GM21717 (cell line): ENCODE data around the gene SGMS1.
"Not testable (repeated sequence)": the region's sequence is repeated elsewhere in the genome, so short reads cannot be mapped to it uniquely, and the experiment has no call there.

Experiments
- ATAC-seq: cut with Tn5 transposase; IDR thresholded peaks from one replicate; pipeline ENCODE4 v1.9.1; 2021; ENCODE audit warnings: mild to moderate bottlenecking, moderate library complexity; ENCODE audit not compliant: unreplicated experiment

Gene SGMS1

GRCh38 chr10:50585921-50586739, 37.6 kb downstream of the SGMS1 start:
- ATAC-seq, result no peak

- no peak for ATAC-seq
Observed at GRCh38 chr10:50582766-50583762, 40.7 kb downstream of the SGMS1 start.

- ATAC-seq, result no peak
Observed at GRCh38 chr10:50582046-50582445, 41.7 kb downstream of the SGMS1 start.

GRCh38 chr10:50580262-50580891, 43.4 kb downstream of the SGMS1 start:
- no peak for ATAC-seq

GRCh38 chr10:50579491-50580261, 44.1 kb downstream of the SGMS1 start:
- no peak for ATAC-seq

- no peak for ATAC-seq
Observed at GRCh38 chr10:50578949-50579348, 44.8 kb downstream of the SGMS1 start.

GRCh38 chr10:50577681-50578350, 45.9 kb downstream of the SGMS1 start:
- peak; percentile 65 for ATAC-seq

- ATAC-seq, result no peak
Observed at GRCh38 chr10:50577010-50577409, 46.7 kb downstream of the SGMS1 start.

GRCh38 chr10:50576245-50576815, 47.4 kb downstream of the SGMS1 start:
- no peak for ATAC-seq

- no peak for ATAC-seq
Observed at GRCh38 chr10:50575477-50576244, 48.1 kb downstream of the SGMS1 start.

- no peak for ATAC-seq
Observed at GRCh38 chr10:50574931-50575330, 48.8 kb downstream of the SGMS1 start.

- no peak for ATAC-seq
Observed at GRCh38 chr10:50574305-50574704, 49.5 kb downstream of the SGMS1 start.

GRCh38 chr10:50572017-50572491, 51.7 kb downstream of the SGMS1 start:
- ATAC-seq, result no peak

- ATAC-seq, result not testable (repeated sequence)
Observed at GRCh38 chr10:50568750-50569149, 55.0 kb downstream of the SGMS1 start.

GRCh38 chr10:50567384-50567783, 56.4 kb downstream of the SGMS1 start:
- ATAC-seq, result no peak

GRCh38 chr10:50566150-50566549, 57.6 kb downstream of the SGMS1 start:
- ATAC-seq, result no peak

- ATAC-seq, result no peak
Observed at GRCh38 chr10:50565301-50566083, 58.3 kb downstream of the SGMS1 start.

GRCh38 chr10:50563906-50564305, 59.9 kb downstream of the SGMS1 start:
- no peak for ATAC-seq
